Esophagus muscularis mucosa (tissue), 4 donors: ENCODE data around the gene ZNF213. TPM values are rescaled to one million over a fixed set of nuclear protein-coding genes. Genes with fewer than 3 reads are reported as not detected.
A peak's percentile ranks its signal among the peaks of the same experiment; 100 is the strongest.

Experiments
- DNase-seq: peaks from one replicate; pipeline ENCODE4 v3.0.0-alpha.2; 2017; ENCODE audit errors: extremely low spot score
- H3K27ac ChIP-seq, 4 donors: fragments of 200-600 bp; sonication (generic); replicated peaks in 1 of 4; 1 replicate in 3 of 4; 2 replicates in 1 of 4; pipeline ENCODE4 v1.5.1; 2016 to 2019; ENCODE audit warnings: mild to moderate bottlenecking in 1 of 4
- H3K27me3 ChIP-seq, 4 donors: fragments of 200-600 bp; sonication (generic); one replicate each; pipeline versions ENCODE4 v1.5.1 to v1.6.0; 2016 to 2019
- H3K36me3 ChIP-seq, 4 donors: fragments of 200-600 bp; sonication (generic); one replicate each; pipeline ENCODE4 v1.5.1; 2016 to 2019
- H3K4me1 ChIP-seq, 4 donors: fragments of 200-600 bp; sonication (generic); one replicate each; pipeline ENCODE4 v1.5.1; 2016 to 2019
- H3K4me3 ChIP-seq, 4 donors: fragments of 200-600 bp; sonication (generic); 1 replicate in 2 of 4; 2 replicates in 2 of 4; pipeline ENCODE4 v1.5.1; 2016 to 2019; ENCODE audit warnings: mild to moderate bottlenecking in 4 of 4, moderate library complexity in 1 of 4
- H3K9me3 ChIP-seq, 4 donors: fragments of 200-600 bp; sonication (generic); 1 replicate in 3 of 4; 2 replicates in 1 of 4; pipeline ENCODE4 v1.5.1; 2016 to 2019
- CTCF ChIP-seq, 3 experiments: fragments of 200-600 bp in 2 of 3; fragments of 450-650 bp in 1 of 3; sonication (generic) in 2 of 3; IDR thresholded peaks; one replicate each; pipeline ENCODE4 v1.5.1; 2017 to 2019; ENCODE audit warnings: antibody characterized with exemption in 3 of 3, mild to moderate bottlenecking in 2 of 3, moderate library complexity in 1 of 3
- EP300 ChIP-seq: sonication (generic); formaldehyde crosslinking; IDR thresholded peaks from one replicate; pipeline ENCODE4 v1.6.1; 2017; ENCODE audit warnings: antibody characterized with exemption
- POLR2A ChIP-seq: fragments of 450-650 bp; IDR thresholded peaks from one replicate; pipeline ENCODE4 v1.6.1; 2017; ENCODE audit warnings: antibody characterized with exemption, moderate library complexity, mild to moderate bottlenecking, low read depth
- POLR2AphosphoS5 ChIP-seq, 2 donors: sonication (generic); formaldehyde crosslinking; IDR thresholded peaks; one replicate each; pipeline ENCODE4 v1.6.1; 2017; ENCODE audit warnings: antibody characterized with exemption in 2 of 2
- WGBS: methylation state at CpG from one replicate; pipeline ENCODE4 v1.1.5; 2018; 5-methylcytosine and 5-hydroxymethylcytosine counted together
- intact Hi-C: fragments of 100-400 bp; cut with DNase I; formaldehyde crosslinking; loops from one replicate; pipeline ENCODE4 v1.15.1; 2023
- total RNA-seq, 4 donors: library from RNA; depleted of rRNA; stranded (reverse); fragments of >200 nt; gene quantifications; one replicate each; pipeline versions ENCODE4 v1.1.0 to v1.2.1, GENCODE V29; 2016

Gene ZNF213
- total RNA-seq, 4 donors from 2014 or later = 8.4 to 18.3 (median 13.5) TPM

GRCh38 chr16:3150346-3151218 lies 15.8 kb downstream of the ZNF213 start:
- intact Hi-C loops = no loop called here
- under 1% methylated on average over 44 of the region's 62 CpGs for WGBS
- Histone ChIP-seq H3K27me3 (no peaks in the 10 kb centered on the region), H3K27ac (peak overlapping the region; percentile 87 to 91 (median 89)), H3K9me3 (no peaks in the 10 kb centered on the region), H3K4me1 (peaks cover 17 to 36% (median 35%) of the 10 kb centered on the region in 4 donors), H3K36me3 (no peaks in the 10 kb centered on the region), H3K4me3 (peak overlapping the region; percentile 65 to 74 (median 72))
- TF ChIP-seq POLR2AphosphoS5 (IDR thresholded peaks at IDR 0.05) (peak in 1 of 2 donors; percentile 90), EP300 (no peak), CTCF (IDR thresholded peaks at IDR 0.05) (peak in 1 of 3 experiments; percentile 30), POLR2A (no peak)
- DNase-seq = peak; percentile 99

GRCh38 chr16:3152027-3152276 lies 17.1 kb downstream of the ZNF213 start:
- no peak for TF ChIP-seq CTCF (IDR thresholded peaks at IDR 0.05)
- TF ChIP-seq POLR2A = no peak
- TF ChIP-seq POLR2AphosphoS5 (IDR thresholded peaks at IDR 0.05) = no peak
- TF ChIP-seq EP300 = no peak
- Histone ChIP-seq H3K9me3 (no peaks in the 10 kb centered on the region), H3K27me3 (no peaks in the 10 kb centered on the region), H3K27ac (peak overlapping the region; percentile 60 to 79 (median 77)), H3K4me3 (peak overlapping the region; percentile 65 to 74 (median 72)), H3K36me3 (no peaks in the 10 kb centered on the region), H3K4me1 (peaks cover 17 to 38% (median 36%) of the 10 kb centered on the region in 4 donors)
- intact Hi-C loops = no loop called here
- 2% methylated on average over 15 of the region's 15 CpGs for WGBS
- DNase-seq = no peak

- Histone ChIP-seq H3K4me3 (peak overlapping the region; percentile 65 to 74 (median 72)), H3K4me1 (peaks cover 20 to 43% (median 38%) of the 10 kb centered on the region in 4 donors), H3K27ac (peak overlapping the region; percentile 60 to 79 (median 77)), H3K36me3 (no peaks in the 10 kb centered on the region), H3K27me3 (no peaks in the 10 kb centered on the region), H3K9me3 (no peaks in the 10 kb centered on the region)
- DNase-seq = peak; percentile 98
- WGBS = 1% methylated on average over 39 of the region's 42 CpGs
- intact Hi-C loops = no loop called here
- TF ChIP-seq POLR2AphosphoS5 (IDR thresholded peaks at IDR 0.05) (peak in 1 of 2 donors; percentile 40), CTCF (IDR thresholded peaks at IDR 0.05) (peak; percentile 36 to 55 (median 38)), EP300 (no peak), POLR2A (no peak)
Measured at GRCh38 chr16:3152277-3152990, 17.6 kb downstream of the ZNF213 start.

- WGBS = 11% methylated on average over 8 of the region's 8 CpGs
Measured at GRCh38 chr16:3152991-3153368, 18.2 kb downstream of the ZNF213 start.

More at GRCh38 chr16:3152991-3153368, 18.2 kb downstream of the ZNF213 start:
- Histone ChIP-seq H3K27ac (peak overlapping the region; percentile 60 to 79 (median 77)), H3K27me3 (no peaks in the 10 kb centered on the region), H3K9me3 (no peaks in the 10 kb centered on the region), H3K4me3 (peak overlapping the region in 3 of 4 donors; percentile 65 to 74 (median 70)), H3K36me3 (no peaks in the 10 kb centered on the region), H3K4me1 (peaks cover 24 to 49% (median 44%) of the 10 kb centered on the region in 4 donors)
- DNase-seq = no peak
- no peak for TF ChIP-seq POLR2AphosphoS5 (IDR thresholded peaks at IDR 0.05)
- no peak for TF ChIP-seq CTCF (IDR thresholded peaks at IDR 0.05)
- no peak for TF ChIP-seq EP300
- TF ChIP-seq POLR2A = no peak
- intact Hi-C loops = no loop called here
